Keratinocyte (primary cell): Measurements from ENCODE around the gene VEZT. TPM values are rescaled to one million over a fixed set of nuclear protein-coding genes. Genes with fewer than 3 reads are reported as not detected.

Experiments used
- DNase-seq: peaks from one replicate; pipeline ENCODE4 v3.0.0-alpha.2; 2011; ENCODE audit warnings: low read depth, missing footprints, low spot score
- FAIRE-seq: peaks from 2 replicates; lab custom pipeline; 2011; peaks lifted over from hg19 to GRCh38; lab: Jason Lieb, UNC
- H2AFZ ChIP-seq: 2 replicates; pipeline ENCODE4 v1.6.0; 2012; ENCODE audit warnings: low read length, control low read depth, inconsistent platforms; ENCODE audit not compliant: control insufficient read depth
- H3K27ac ChIP-seq: 2 replicates; pipeline ENCODE4 v1.5.1; 2011; ENCODE audit warnings: low read length; ENCODE audit not compliant: control insufficient read depth, insufficient read depth
- H3K27me3 ChIP-seq: 3 replicates; pipeline ENCODE4 v1.6.0; 2011; ENCODE audit warnings: low read length; ENCODE audit not compliant: control insufficient read depth, insufficient read depth; ENCODE audit errors: extremely low read depth
- H3K36me3 ChIP-seq, 2 experiments: 2 replicates in 1 of 2; 3 replicates in 1 of 2; pipeline ENCODE4 v1.5.1; 2011; ENCODE audit warnings: low read length in 2 of 2, mild to moderate bottlenecking in 1 of 2; ENCODE audit not compliant: control insufficient read depth in 2 of 2, insufficient read depth in 2 of 2; ENCODE audit errors: extremely low read depth in 1 of 2
- H3K4me1 ChIP-seq: 3 replicates; pipeline ENCODE4 v1.5.1; 2011; ENCODE audit warnings: low read length; ENCODE audit not compliant: control insufficient read depth, insufficient read depth; ENCODE audit errors: extremely low read depth
- H3K4me2 ChIP-seq: 3 replicates; pipeline ENCODE4 v1.6.0; 2011; ENCODE audit warnings: low read depth, low read length; ENCODE audit not compliant: control insufficient read depth, insufficient read depth; ENCODE audit errors: extremely low read depth
- H3K4me3 ChIP-seq, 3 experiments: fragments of 200-600 bp in 1 of 3; sonication (generic) in 1 of 3; 2 replicates in 2 of 3; 3 replicates in 1 of 3; pipeline ENCODE4 v1.5.1; 2011 to 2016; ENCODE audit warnings: low read length in 3 of 3, mild to moderate bottlenecking in 3 of 3, control low read depth in 2 of 3, inconsistent platforms in 1 of 3, low read depth in 1 of 3, mixed read lengths in 1 of 3, mixed run types in 1 of 3, moderate library complexity in 1 of 3; ENCODE audit not compliant: control insufficient read depth in 2 of 3, insufficient read depth in 2 of 3; ENCODE audit errors: extremely low read depth in 1 of 3
- H3K79me2 ChIP-seq: 2 replicates; pipeline ENCODE4 v1.6.0; 2012; ENCODE audit warnings: low read length; ENCODE audit not compliant: control insufficient read depth, insufficient read depth
- H3K9ac ChIP-seq: 3 replicates; pipeline ENCODE4 v1.6.0; 2011; ENCODE audit warnings: low read length; ENCODE audit not compliant: control insufficient read depth, insufficient read depth; ENCODE audit errors: extremely low read depth
- H3K9me1 ChIP-seq: 3 replicates; pipeline ENCODE4 v1.6.0; 2011; ENCODE audit warnings: low read length; ENCODE audit not compliant: control insufficient read depth, insufficient read depth; ENCODE audit errors: extremely low read depth
- H3K9me3 ChIP-seq: 2 replicates; pipeline ENCODE4 v1.5.1; 2012; ENCODE audit warnings: low read depth, low read length; ENCODE audit not compliant: control insufficient read depth
- H4K20me1 ChIP-seq: 3 replicates; pipeline ENCODE4 v1.6.0; 2011; ENCODE audit warnings: low read length; ENCODE audit not compliant: control insufficient read depth, insufficient read depth; ENCODE audit errors: extremely low read depth
- EZH2 ChIP-seq: IDR thresholded peaks from one replicate; pipeline ENCODE4 v1.6.1; 2012; ENCODE audit warnings: inconsistent platforms, mild to moderate bottlenecking, low read length, moderate library complexity
- dilution Hi-C: fragments of 300-500 bp; cut with MboI; formaldehyde crosslinking; loops from one replicate; pipeline ENCODE4 v1.7.0; 2020; ENCODE audit warnings: low sequenced_read_pairs; ENCODE audit not compliant: extremely low pct_ligation_motif_present
- polyA plus RNA-seq, 5 experiments: library from polyadenylated mRNA; depleted of rRNA in 3 of 5; stranded (reverse) in 3 of 5; stranded (forward) in 1 of 5; unstranded in 1 of 5; fragments of >200 nt; gene quantifications; 1 replicate in 1 of 5; 2 replicates in 3 of 5; 3 replicates in 1 of 5; pipeline versions ENCODE4 v1.2.1 to v1.2.3, GENCODE V29; 2011 to 2012; ENCODE audit warnings: missing spikeins in 2 of 5, low read depth in 1 of 5, low replicate concordance in 1 of 5
- TF ChIP-seq, protein P1 (sequence below), 3 experiments: IDR thresholded peaks in 1 of 3; conservative IDR thresholded peaks in 1 of 3; optimal IDR thresholded peaks in 1 of 3; 2 replicates in 2 of 3; 3 replicates in 1 of 3; pipeline versions ENCODE3 to v1.5.1; 2011; ENCODE audit warnings: low read length in 3 of 3, mild to moderate bottlenecking in 3 of 3, moderate library complexity in 2 of 3, control low read depth in 1 of 3, inconsistent platforms in 1 of 3; ENCODE audit not compliant: insufficient read depth in 2 of 3; ENCODE audit errors: extremely low read depth in 1 of 3

VEZT gene
- polyA plus RNA-seq, 1 donor (not counting 4 experiments of a cell fraction or from before 2014, with no cell fraction given), result 169 TPM

DNA sequence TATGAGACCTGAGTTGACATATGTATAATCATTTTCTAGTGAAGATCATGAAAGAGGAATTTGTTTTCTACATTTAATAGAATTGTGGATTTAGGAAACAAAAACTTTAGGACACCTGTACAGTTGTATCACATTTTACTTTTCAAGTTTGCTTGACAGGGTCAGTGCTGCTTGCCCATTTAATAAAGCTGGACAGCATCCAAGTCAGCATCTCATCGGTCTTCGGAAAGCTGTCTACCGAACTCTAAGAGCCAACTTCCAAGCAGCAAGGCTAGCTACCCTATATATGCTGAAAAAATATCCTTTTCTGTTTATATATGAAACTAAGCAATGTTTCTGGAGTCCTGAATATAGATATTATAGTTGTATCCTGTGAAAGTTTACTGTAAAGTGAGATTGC is 52.3 kb downstream of the VEZT start:
- no peaks in the 10 kb centered on the region for H4K20me1 ChIP-seq
- DNase-seq (no peak), FAIRE-seq (no peak)
- no peaks in the 10 kb centered on the region for H3K27me3 ChIP-seq
- peaks cover 19 to 25% of the 10 kb centered on the region in 2 experiments for H3K36me3 ChIP-seq
- no peak overlapping the region for H3K4me2 ChIP-seq
- dilution Hi-C loops, result no loop called here
- H3K9ac ChIP-seq, result no peak overlapping the region
- TF ChIP-seq, protein P1, sequence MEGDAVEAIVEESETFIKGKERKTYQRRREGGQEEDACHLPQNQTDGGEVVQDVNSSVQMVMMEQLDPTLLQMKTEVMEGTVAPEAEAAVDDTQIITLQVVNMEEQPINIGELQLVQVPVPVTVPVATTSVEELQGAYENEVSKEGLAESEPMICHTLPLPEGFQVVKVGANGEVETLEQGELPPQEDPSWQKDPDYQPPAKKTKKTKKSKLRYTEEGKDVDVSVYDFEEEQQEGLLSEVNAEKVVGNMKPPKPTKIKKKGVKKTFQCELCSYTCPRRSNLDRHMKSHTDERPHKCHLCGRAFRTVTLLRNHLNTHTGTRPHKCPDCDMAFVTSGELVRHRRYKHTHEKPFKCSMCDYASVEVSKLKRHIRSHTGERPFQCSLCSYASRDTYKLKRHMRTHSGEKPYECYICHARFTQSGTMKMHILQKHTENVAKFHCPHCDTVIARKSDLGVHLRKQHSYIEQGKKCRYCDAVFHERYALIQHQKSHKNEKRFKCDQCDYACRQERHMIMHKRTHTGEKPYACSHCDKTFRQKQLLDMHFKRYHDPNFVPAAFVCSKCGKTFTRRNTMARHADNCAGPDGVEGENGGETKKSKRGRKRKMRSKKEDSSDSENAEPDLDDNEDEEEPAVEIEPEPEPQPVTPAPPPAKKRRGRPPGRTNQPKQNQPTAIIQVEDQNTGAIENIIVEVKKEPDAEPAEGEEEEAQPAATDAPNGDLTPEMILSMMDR (optimal IDR thresholded peaks at IDR 0.05 in 1 of 3, IDR thresholded peaks at IDR 0.05 in 1 of 3, conservative IDR thresholded peaks at IDR 0.05 in 1 of 3; ENCODE audit: extremely low read depth in 1 of 3, insufficient read depth in 2 of 3, low read length in 3 of 3), result no peak
- TF ChIP-seq EZH2, result no peak
- H3K4me3 ChIP-seq, result no peak overlapping the region
- no peaks in the 10 kb centered on the region for H3K9me3 ChIP-seq
- peaks cover 3% of the 10 kb centered on the region for H3K79me2 ChIP-seq
- H3K27ac ChIP-seq, result no peak overlapping the region
- no peaks in the 10 kb centered on the region for H3K9me1 ChIP-seq
- H3K4me1 ChIP-seq, result no peaks in the 10 kb centered on the region
- H2AFZ ChIP-seq, result no peak overlapping the region

GRCh38 chr12:95271465-95271864 is 53.9 kb downstream of the VEZT start:
- Histone ChIP-seq H3K4me1 (no peaks in the 10 kb centered on the region), H3K9ac (no peak overlapping the region), H3K4me2 (no peak overlapping the region), H2AFZ (no peak overlapping the region), H3K27me3 (no peaks in the 10 kb centered on the region), H3K9me3 (no peaks in the 10 kb centered on the region), H4K20me1 (no peaks in the 10 kb centered on the region), H3K4me3 (no peak overlapping the region), H3K9me1 (no peaks in the 10 kb centered on the region), H3K27ac (no peak overlapping the region), H3K79me2 (peaks cover 2% of the 10 kb centered on the region), H3K36me3 (peaks cover 20 to 21% of the 10 kb centered on the region in 2 experiments)
- DNase-seq (no peak), FAIRE-seq (no peak)
- TF ChIP-seq, protein P1 (optimal IDR thresholded peaks at IDR 0.05 in 1 of 3, IDR thresholded peaks at IDR 0.05 in 1 of 3, conservative IDR thresholded peaks at IDR 0.05 in 1 of 3; ENCODE audit: extremely low read depth in 1 of 3, insufficient read depth in 2 of 3, low read length in 3 of 3), result no peak
- no peak for TF ChIP-seq EZH2
- dilution Hi-C loops, result no loop called here
